Kidney (tissue), 14 donors: Measurements from ENCODE around the gene FBXL17. TPM values are rescaled to one million over a fixed set of nuclear protein-coding genes. Genes with fewer than 3 reads are reported as not detected.

Experiments
- DNase-seq, 5 donors: peaks; one replicate each; pipeline ENCODE4 v3.0.0-alpha.2; 2013 to 2020
- FAIRE-seq: peaks from 2 replicates; lab custom pipeline; 2012; peaks lifted over from hg19 to GRCh38; lab: Jason Lieb, UNC
- H3K27ac ChIP-seq, 2 donors: one replicate each; pipeline ENCODE4 v1.7.0; 2013; ENCODE audit warnings: low read depth in 2 of 2, low read length in 2 of 2, inconsistent platforms in 1 of 2
- H3K27me3 ChIP-seq: one replicate; pipeline ENCODE4 v1.7.1; 2013; ENCODE audit warnings: low read length, inconsistent platforms; ENCODE audit not compliant: control insufficient read depth, insufficient read depth
- H3K36me3 ChIP-seq, 3 donors: one replicate each; pipeline versions ENCODE4 v1.7.0 to v1.7.1; 2013; ENCODE audit warnings: low read length in 3 of 3, control low read depth in 1 of 3, inconsistent platforms in 1 of 3; ENCODE audit not compliant: insufficient read depth in 3 of 3, control insufficient read depth in 2 of 3
- H3K4me1 ChIP-seq, 3 donors: one replicate each; pipeline versions ENCODE4 v1.7.0 to v1.7.1; 2013; ENCODE audit warnings: low read length in 3 of 3, inconsistent platforms in 1 of 3, low read depth in 1 of 3; ENCODE audit not compliant: control insufficient read depth in 2 of 3, insufficient read depth in 2 of 3
- H3K4me3 ChIP-seq, 3 donors: one replicate each; pipeline versions ENCODE4 v1.7.0 to v1.8.1; 2013; ENCODE audit warnings: low read length in 3 of 3, control low read depth in 1 of 3, inconsistent platforms in 1 of 3
- H3K9ac ChIP-seq, 3 donors: one replicate each; pipeline versions ENCODE4 v1.7.0 to v1.7.1; 2013; ENCODE audit warnings: low read length in 3 of 3, control low read depth in 1 of 3, inconsistent platforms in 1 of 3
- H3K9me3 ChIP-seq, 3 donors: one replicate each; pipeline versions ENCODE4 v1.7.0 to v1.7.1; 2013; ENCODE audit warnings: low read length in 3 of 3, control low read depth in 1 of 3, inconsistent platforms in 1 of 3; ENCODE audit not compliant: control insufficient read depth in 2 of 3, insufficient read depth in 1 of 3
- CTCF ChIP-seq: IDR thresholded peaks from 3 replicates; pipeline ENCODE4 v1.5.1; 2012; ENCODE audit warnings: mild to moderate bottlenecking, moderate library complexity, borderline replicate concordance; ENCODE audit not compliant: insufficient read depth; ENCODE audit errors: extremely low read depth
- intact Hi-C: fragments of 100-400 bp; cut with DNase I; formaldehyde crosslinking; loops from one replicate; pipeline ENCODE4 v1.11.1; 2022
- polyA plus RNA-seq: library from polyadenylated mRNA; stranded (reverse); fragments of 350-450 nt; fragmentation: Illumina TruSeq; extraction: RNeasy Lipid Tissue Mini Kit (QIAGEN cat#74804); gene quantifications from one replicate; pipeline ENCODE4 v1.2.3, GENCODE V29; 2014; ENCODE audit warnings: low read depth, low replicate concordance; ENCODE audit not compliant: insufficient read depth
- total RNA-seq: library from RNA; stranded (reverse); fragmentation: NEBNext Ultra II Directional; extraction: Animal tissue kit (Norgen Biotek cat#: 25700); gene quantifications from one replicate; pipeline ENCODE4 v1.2.1, GENCODE V29; 2021
- donor health status: control.
- donor health status: control.
- donor health status: control.
- donor health status: control.
- donor health status: control.
- donor health status: DM: yes; HTN: yes; CAD: no.
- donor health status: Normal renal cell carcinoma (clear cell type).

FBXL17 gene
- total and polyA plus RNA-seq, 2 donors from 2014 or later = 11.7 to 26.5 TPM

GRCh38 chr5:108367679-108368334, 14.1 kb downstream of the FBXL17 start:
- no peaks in the 10 kb centered on the region for H3K9me3 ChIP-seq
- DNase-seq = peak in 1 of 5 donors; percentile 17
- H3K9ac ChIP-seq = no peak overlapping the region
- H3K4me3 ChIP-seq = peak overlapping the region in 2 of 3 donors; percentile 32 to 53
- no peak for TF ChIP-seq CTCF
- no peak for FAIRE-seq
- H3K4me1 ChIP-seq = no peaks in the 10 kb centered on the region
- no peaks in the 10 kb centered on the region for H3K36me3 ChIP-seq
- intact Hi-C loops = no loop called here
- H3K27ac ChIP-seq = peak overlapping the region in 1 of 2 donors; percentile 28
- no peaks in the 10 kb centered on the region for H3K27me3 ChIP-seq

DNA sequence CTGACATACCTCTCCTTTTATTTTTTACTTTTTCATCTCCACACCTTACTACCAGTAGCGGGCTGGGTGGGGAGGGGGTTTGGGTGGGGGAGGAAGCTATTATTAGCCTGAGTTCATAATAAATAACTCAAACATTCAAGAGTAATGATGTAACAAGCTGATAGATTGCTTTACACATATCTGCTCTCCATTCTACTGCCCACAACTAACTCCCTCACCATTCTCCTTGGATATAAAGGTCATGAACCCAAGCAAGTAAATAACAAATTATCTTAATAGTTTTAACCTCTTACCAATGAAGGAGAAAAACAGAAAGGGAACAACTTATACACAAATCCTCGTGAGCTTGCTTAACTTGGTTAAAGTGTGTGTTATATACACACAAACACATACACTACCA, 15.4 kb downstream of the FBXL17 start:
- no peak for TF ChIP-seq CTCF
- Histone ChIP-seq H3K9me3 (no peaks in the 10 kb centered on the region), H3K27ac (no peak overlapping the region), H3K27me3 (no peaks in the 10 kb centered on the region), H3K4me3 (no peak overlapping the region), H3K9ac (no peak overlapping the region), H3K36me3 (no peaks in the 10 kb centered on the region), H3K4me1 (no peaks in the 10 kb centered on the region)
- no peak for FAIRE-seq
- no peak for DNase-seq
- intact Hi-C loops = no loop called here

DNA sequence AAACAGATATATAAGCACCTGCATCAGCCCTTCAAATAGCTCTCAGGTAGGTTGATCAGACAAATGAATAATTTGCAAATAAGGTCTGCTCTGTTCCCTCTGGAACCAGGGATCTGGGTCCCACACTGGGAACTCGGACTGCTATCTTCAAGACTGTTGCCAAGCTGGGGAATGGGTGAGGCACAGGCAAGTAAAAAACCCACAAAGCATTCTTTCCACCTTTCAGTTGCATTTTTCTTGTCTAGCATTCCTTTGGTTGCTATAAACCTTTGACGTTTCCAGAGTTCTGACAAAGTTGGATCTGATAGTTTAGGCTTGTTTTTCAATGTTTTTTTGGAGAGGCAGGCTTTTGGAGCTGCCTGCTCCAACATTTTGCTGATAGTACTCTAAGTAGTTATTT, 20.1 kb downstream of the FBXL17 start:
- no peak for TF ChIP-seq CTCF
- Histone ChIP-seq H3K27me3 (no peaks in the 10 kb centered on the region), H3K9me3 (no peaks in the 10 kb centered on the region), H3K4me1 (no peaks in the 10 kb centered on the region), H3K36me3 (no peaks in the 10 kb centered on the region), H3K9ac (no peak overlapping the region), H3K27ac (no peak overlapping the region), H3K4me3 (no peak overlapping the region)
- DNase-seq (no peak), FAIRE-seq (no peak)
- intact Hi-C loops = no loop called here

- Histone ChIP-seq H3K27me3 (no peaks in the 10 kb centered on the region), H3K4me1 (no peaks in the 10 kb centered on the region), H3K9ac (no peak overlapping the region), H3K9me3 (no peaks in the 10 kb centered on the region), H3K4me3 (no peak overlapping the region), H3K27ac (no peak overlapping the region), H3K36me3 (no peaks in the 10 kb centered on the region)
- DNase-seq (no peak), FAIRE-seq (no peak)
- TF ChIP-seq CTCF = no peak
- intact Hi-C loops = no loop called here
These were observed 20.7 kb downstream of the FBXL17 start for GRCh38 chr5:108361239-108361638.
